HL-60 (cell line): ENCODE data around the gene HNRNPLL.

Experiments used
- POLR2AphosphoS5 ChIP-seq: IDR thresholded peaks from 2 replicates; pipeline ENCODE4 v1.6.1; 2012; ENCODE audit warnings: low read depth
- SPI1 ChIP-seq: IDR thresholded peaks from 2 replicates; pipeline ENCODE4 v1.6.1; 2012; ENCODE audit warnings: low read depth, mild to moderate bottlenecking, borderline replicate concordance
- TF ChIP-seq, protein P1 (sequence below): IDR thresholded peaks from 2 replicates; pipeline ENCODE4 v1.6.1; 2012; ENCODE audit warnings: low read depth; ENCODE audit not compliant: insufficient replicate concordance
- TF ChIP-seq, protein P2 (sequence below): IDR thresholded peaks from one replicate; pipeline ENCODE4 v1.5.1; 2011; ENCODE audit warnings: low read length, control low read depth, inconsistent platforms; ENCODE audit not compliant: insufficient read depth

GRCh38 chr2:38631976-38632375 lies 29.2 kb upstream of the HNRNPLL start:
- TF ChIP-seq, protein P1, sequence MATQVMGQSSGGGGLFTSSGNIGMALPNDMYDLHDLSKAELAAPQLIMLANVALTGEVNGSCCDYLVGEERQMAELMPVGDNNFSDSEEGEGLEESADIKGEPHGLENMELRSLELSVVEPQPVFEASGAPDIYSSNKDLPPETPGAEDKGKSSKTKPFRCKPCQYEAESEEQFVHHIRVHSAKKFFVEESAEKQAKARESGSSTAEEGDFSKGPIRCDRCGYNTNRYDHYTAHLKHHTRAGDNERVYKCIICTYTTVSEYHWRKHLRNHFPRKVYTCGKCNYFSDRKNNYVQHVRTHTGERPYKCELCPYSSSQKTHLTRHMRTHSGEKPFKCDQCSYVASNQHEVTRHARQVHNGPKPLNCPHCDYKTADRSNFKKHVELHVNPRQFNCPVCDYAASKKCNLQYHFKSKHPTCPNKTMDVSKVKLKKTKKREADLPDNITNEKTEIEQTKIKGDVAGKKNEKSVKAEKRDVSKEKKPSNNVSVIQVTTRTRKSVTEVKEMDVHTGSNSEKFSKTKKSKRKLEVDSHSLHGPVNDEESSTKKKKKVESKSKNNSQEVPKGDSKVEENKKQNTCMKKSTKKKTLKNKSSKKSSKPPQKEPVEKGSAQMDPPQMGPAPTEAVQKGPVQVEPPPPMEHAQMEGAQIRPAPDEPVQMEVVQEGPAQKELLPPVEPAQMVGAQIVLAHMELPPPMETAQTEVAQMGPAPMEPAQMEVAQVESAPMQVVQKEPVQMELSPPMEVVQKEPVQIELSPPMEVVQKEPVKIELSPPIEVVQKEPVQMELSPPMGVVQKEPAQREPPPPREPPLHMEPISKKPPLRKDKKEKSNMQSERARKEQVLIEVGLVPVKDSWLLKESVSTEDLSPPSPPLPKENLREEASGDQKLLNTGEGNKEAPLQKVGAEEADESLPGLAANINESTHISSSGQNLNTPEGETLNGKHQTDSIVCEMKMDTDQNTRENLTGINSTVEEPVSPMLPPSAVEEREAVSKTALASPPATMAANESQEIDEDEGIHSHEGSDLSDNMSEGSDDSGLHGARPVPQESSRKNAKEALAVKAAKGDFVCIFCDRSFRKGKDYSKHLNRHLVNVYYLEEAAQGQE: no peak
- TF ChIP-seq, protein P2, sequence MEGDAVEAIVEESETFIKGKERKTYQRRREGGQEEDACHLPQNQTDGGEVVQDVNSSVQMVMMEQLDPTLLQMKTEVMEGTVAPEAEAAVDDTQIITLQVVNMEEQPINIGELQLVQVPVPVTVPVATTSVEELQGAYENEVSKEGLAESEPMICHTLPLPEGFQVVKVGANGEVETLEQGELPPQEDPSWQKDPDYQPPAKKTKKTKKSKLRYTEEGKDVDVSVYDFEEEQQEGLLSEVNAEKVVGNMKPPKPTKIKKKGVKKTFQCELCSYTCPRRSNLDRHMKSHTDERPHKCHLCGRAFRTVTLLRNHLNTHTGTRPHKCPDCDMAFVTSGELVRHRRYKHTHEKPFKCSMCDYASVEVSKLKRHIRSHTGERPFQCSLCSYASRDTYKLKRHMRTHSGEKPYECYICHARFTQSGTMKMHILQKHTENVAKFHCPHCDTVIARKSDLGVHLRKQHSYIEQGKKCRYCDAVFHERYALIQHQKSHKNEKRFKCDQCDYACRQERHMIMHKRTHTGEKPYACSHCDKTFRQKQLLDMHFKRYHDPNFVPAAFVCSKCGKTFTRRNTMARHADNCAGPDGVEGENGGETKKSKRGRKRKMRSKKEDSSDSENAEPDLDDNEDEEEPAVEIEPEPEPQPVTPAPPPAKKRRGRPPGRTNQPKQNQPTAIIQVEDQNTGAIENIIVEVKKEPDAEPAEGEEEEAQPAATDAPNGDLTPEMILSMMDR: no peak
- TF ChIP-seq POLR2AphosphoS5: no peak
- no peak for TF ChIP-seq SPI1
